ENCODE results near the gene PARD3B. TPM values are rescaled to one million over a fixed set of nuclear protein-coding genes. Genes with fewer than 3 reads are reported as not detected.
A peak's percentile ranks its signal among the peaks of the same experiment; 100 is the strongest.

The PARD3B gene
- total and polyA plus RNA-seq, 2 of the 8 experiments (the other 6 are each of a cell fraction or from before 2014, with no cell fraction given): 1.2 to 5.7 TPM

DNA sequence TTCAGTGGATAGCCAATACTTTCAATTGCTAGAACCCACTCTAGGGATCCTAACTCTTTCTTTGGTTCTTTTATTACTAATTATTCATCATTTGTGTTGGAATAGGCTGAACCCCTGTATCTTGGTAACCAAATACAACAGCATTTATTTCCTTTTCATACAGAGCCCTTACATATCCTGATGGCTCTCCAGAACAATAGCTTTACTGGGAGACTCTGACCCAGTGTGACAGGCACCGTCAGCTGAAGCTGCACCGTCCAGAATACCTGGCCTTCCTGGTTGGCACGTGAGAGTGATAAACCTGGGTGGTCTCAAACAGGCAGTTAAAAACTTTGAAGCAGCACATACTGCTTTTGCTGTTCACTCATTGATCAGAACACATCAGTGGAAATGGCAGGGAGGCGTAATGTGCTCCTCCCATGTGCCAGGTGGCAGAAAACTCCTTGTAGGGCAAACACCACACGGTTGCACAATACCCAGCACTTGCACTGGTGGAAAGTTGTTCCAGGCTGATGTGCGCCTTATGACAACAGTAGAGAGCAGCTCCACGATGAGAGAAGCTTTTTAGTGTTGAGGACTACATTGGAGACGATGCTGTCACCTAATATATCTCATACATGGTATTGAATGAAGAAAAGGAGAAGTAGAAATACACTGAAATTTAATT, 456.2 kb downstream of the PARD3B start:
- Histone ChIP-seq H3K79me1 (ENCODE audit: low read depth, low read length) (no peaks in the 10 kb centered on the region), H3K4me3 (ENCODE audit: extremely low read depth in 1 of 4, insufficient read depth in 2 of 4, low read depth in 3 of 4, low read length in 4 of 4) (no peak overlapping the region), H4K20me1 (replicated peaks in 1 of 2; ENCODE audit: control insufficient read depth in 1 of 2, insufficient read depth in 2 of 2, low read length in 2 of 2) (no peaks in the 10 kb centered on the region), H3K4me2 (ENCODE audit: insufficient read depth in 1 of 2, low read depth in 2 of 2, low read length in 2 of 2) (no peak overlapping the region), H3K9me3 (ENCODE audit: insufficient read depth in 2 of 2, low read depth in 1 of 2, low read length in 1 of 2) (no peaks in the 10 kb centered on the region), H3K27ac (ENCODE audit: low read depth, low read length) (no peak overlapping the region), H3K36me3 (ENCODE audit: control insufficient read depth in 2 of 4, insufficient read depth in 4 of 4, low read length in 3 of 4) (no peaks in the 10 kb centered on the region), H3K4ac (replicated peaks; ENCODE audit: insufficient read length, low read depth, low read length) (no peak overlapping the region), H2BK12ac (ENCODE audit: low read depth, low read length) (0 out of 2 replicates have a peak overlapping the region, but pooled peaks have one; percentile 43), H4K8ac (ENCODE audit: extremely low read depth, insufficient read depth, low read length) (no peak overlapping the region), H4K5ac (ENCODE audit: insufficient read length, low read depth, low read length) (no peak overlapping the region), H2BK120ac (replicated peaks; ENCODE audit: low read depth, low read length) (no peak overlapping the region), H3K79me2 (ENCODE audit: control insufficient read depth in 1 of 2, insufficient read depth in 2 of 2, low read length in 2 of 2) (no peaks in the 10 kb centered on the region), H2BK5ac (ENCODE audit: low read depth, low read length) (0 out of 2 replicates have a peak overlapping the region, but pooled peaks have one; percentile 31), H3K9ac (replicated peaks in 1 of 4; ENCODE audit: extremely low read depth in 1 of 4, low read depth in 3 of 4, low read length in 3 of 4) (no peak overlapping the region), H2BK15ac (ENCODE audit: low read length) (peak overlapping the region; percentile 18; the same call in 1 of the 2 replicates), H3K18ac (ENCODE audit: extremely low read depth, low read length) (no peak overlapping the region), H2AK5ac (ENCODE audit: low read depth, low read length) (no peak overlapping the region), H2AFZ (ENCODE audit: low read length) (no peak overlapping the region), H3K4me1 (replicated peaks in 1 of 4; ENCODE audit: control insufficient read depth in 3 of 4, insufficient read depth in 4 of 4, low read length in 3 of 4) (no peaks in the 10 kb centered on the region), H3K23me2 (ENCODE audit: low read depth, low read length) (no peaks in the 10 kb centered on the region), H2BK20ac (ENCODE audit: low read length) (peak overlapping the region; percentile 82; the same call in 1 of the 2 replicates), H4K91ac (replicated peaks; ENCODE audit: insufficient read length, low read length) (no peak overlapping the region), H3K23ac (ENCODE audit: insufficient read length) (no peak overlapping the region), H3K56ac (replicated peaks; ENCODE audit: insufficient read length, low read depth, low read length) (no peak overlapping the region), H3K27me3 (replicated peaks in 1 of 4; ENCODE audit: control insufficient read depth in 3 of 4, extremely low read depth in 1 of 4, insufficient read depth in 3 of 4, low read length in 3 of 4) (no peaks in the 10 kb centered on the region), H3K14ac (ENCODE audit: insufficient read length) (no peak overlapping the region)
- 91% methylated on average over 8 of the region's 8 CpGs; no CpG with 5 or more reads in 1 of the 2 experiments for WGBS, 2 experiments (ENCODE audit: extremely low coverage in 1 of 2, insufficient coverage in 1 of 2, insufficient read length in 1 of 2, insufficient replicate concordance in 2 of 2, low coverage in 1 of 2, low lambda C conversion rate in 2 of 2, missing lambda C conversion rate in 1 of 2)
- ChIA-PET CTCF (ENCODE audit: partially characterized antibody) (no interaction called here), POLR2A (ENCODE audit: partially characterized antibody) (no interaction called here)
- no peak for DNase-seq (ENCODE audit: low read depth in 1 of 2, low spot score in 2 of 2)
- FAIRE-seq: no peak
- TF ChIP-seq RAD21 (IDR thresholded peaks at IDR 0.05 in 1 of 2, conservative IDR thresholded peaks at IDR 0.05 in 1 of 2; ENCODE audit: low read depth in 2 of 2, low read length in 2 of 2): no peak
- TF ChIP-seq RNF2 (IDR thresholded peaks at IDR 0.05; ENCODE audit: borderline replicate concordance, low read depth, low read length, missing control alignments, poor library complexity, severe bottlenecking): no peak
- TF ChIP-seq, protein P1, sequence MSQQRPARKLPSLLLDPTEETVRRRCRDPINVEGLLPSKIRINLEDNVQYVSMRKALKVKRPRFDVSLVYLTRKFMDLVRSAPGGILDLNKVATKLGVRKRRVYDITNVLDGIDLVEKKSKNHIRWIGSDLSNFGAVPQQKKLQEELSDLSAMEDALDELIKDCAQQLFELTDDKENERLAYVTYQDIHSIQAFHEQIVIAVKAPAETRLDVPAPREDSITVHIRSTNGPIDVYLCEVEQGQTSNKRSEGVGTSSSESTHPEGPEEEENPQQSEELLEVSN (IDR thresholded peaks at IDR 0.05): no peak
- no peak for TF ChIP-seq PHF8 (conservative IDR thresholded peaks at IDR 0.05; ENCODE audit: low read depth, low read length)
- TF ChIP-seq, protein P2, sequence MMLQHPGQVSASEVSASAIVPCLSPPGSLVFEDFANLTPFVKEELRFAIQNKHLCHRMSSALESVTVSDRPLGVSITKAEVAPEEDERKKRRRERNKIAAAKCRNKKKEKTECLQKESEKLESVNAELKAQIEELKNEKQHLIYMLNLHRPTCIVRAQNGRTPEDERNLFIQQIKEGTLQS (IDR thresholded peaks at IDR 0.05; ENCODE audit: insufficient read depth, low read depth, low read length): no peak
- TF ChIP-seq CEBPB (IDR thresholded peaks at IDR 0.05; ENCODE audit: low read depth, low read length): peak; percentile 52; the same call in 1 of the 2 replicates
- no peak for TF ChIP-seq GTF2F1 (IDR thresholded peaks at IDR 0.05; ENCODE audit: borderline replicate concordance, low read depth, low read length)
- no peak for TF ChIP-seq SIX5 (IDR thresholded peaks at IDR 0.05; ENCODE audit: low read depth, low read length)

Measured in H1 (cell line).